CD14-positive monocyte (primary cell): ENCODE data around the gene AVPR1A. TPM values are rescaled to one million over a fixed set of nuclear protein-coding genes. Genes with fewer than 3 reads are reported as not detected.

ENCODE experiments used
- DNase-seq, 3 donors: peaks; one replicate each; pipeline ENCODE4 v3.0.0-alpha.2; 2011 to 2022
- H2AFZ ChIP-seq: 2 replicates; pipeline ENCODE4 v1.6.0; 2012; ENCODE audit warnings: mild to moderate bottlenecking, low read depth, low read length, inconsistent platforms; ENCODE audit not compliant: insufficient read depth, poor library complexity, severe bottlenecking
- H3K27ac ChIP-seq, 2 donors: 1 replicate in 1 of 2; 2 replicates in 1 of 2; pipeline ENCODE4 v1.5.1; 2012 to 2013; ENCODE audit warnings: low read length in 2 of 2, control low read depth in 1 of 2, inconsistent platforms in 1 of 2, low read depth in 1 of 2, mild to moderate bottlenecking in 1 of 2
- H3K27me3 ChIP-seq, 2 donors: one replicate each; pipeline versions ENCODE4 v1.6.0 to v1.6.1; 2011 to 2013; ENCODE audit warnings: low read length in 2 of 2; ENCODE audit not compliant: control insufficient read depth in 2 of 2, insufficient read depth in 2 of 2
- H3K36me3 ChIP-seq, 2 donors: replicated peaks in 1 of 2; 1 replicate in 1 of 2; 2 replicates in 1 of 2; pipeline versions ENCODE4 v1.5.1 to v1.6.1; 2012 to 2013; ENCODE audit warnings: low read length in 2 of 2, control low read depth in 1 of 2, inconsistent platforms in 1 of 2, mild to moderate bottlenecking in 1 of 2; ENCODE audit not compliant: insufficient read depth in 2 of 2, control insufficient read depth in 1 of 2
- H3K4me1 ChIP-seq, 2 donors: 1 replicate in 1 of 2; 2 replicates in 1 of 2; pipeline versions ENCODE4 v1.5.1 to v1.6.1; 2012 to 2013; ENCODE audit warnings: low read length in 2 of 2, control low read depth in 1 of 2, inconsistent platforms in 1 of 2, mild to moderate bottlenecking in 1 of 2, moderate library complexity in 1 of 2; ENCODE audit not compliant: insufficient read depth in 2 of 2, control insufficient read depth in 1 of 2
- H3K4me2 ChIP-seq: replicated peaks from 2 replicates; pipeline ENCODE3; 2012; ENCODE audit warnings: low read length, moderate library complexity, mild to moderate bottlenecking; ENCODE audit not compliant: poor library complexity, severe bottlenecking; ENCODE audit errors: extremely low read depth
- H3K4me3 ChIP-seq, 3 experiments: fragments of 200-600 bp in 1 of 3; sonication (generic) in 1 of 3; replicated peaks in 1 of 3; 1 replicate in 2 of 3; 2 replicates in 1 of 3; pipeline ENCODE4 v1.5.1; 2011 to 2013; ENCODE audit warnings: low read length in 3 of 3, mild to moderate bottlenecking in 3 of 3, control low read depth in 2 of 3, low read depth in 2 of 3, inconsistent platforms in 1 of 3, moderate library complexity in 1 of 3
- H3K79me2 ChIP-seq: 2 replicates; pipeline ENCODE4 v1.6.0; 2012; ENCODE audit warnings: mild to moderate bottlenecking, control low read depth, inconsistent platforms, low read length, moderate library complexity; ENCODE audit not compliant: insufficient read depth
- H3K9ac ChIP-seq: 2 replicates; pipeline ENCODE4 v1.6.0; 2017; ENCODE audit warnings: low read length, mild to moderate bottlenecking; ENCODE audit not compliant: insufficient read depth, poor library complexity, severe bottlenecking
- H3K9me3 ChIP-seq, 2 donors: replicated peaks in 1 of 2; 1 replicate in 1 of 2; 2 replicates in 1 of 2; pipeline versions ENCODE4 v1.5.1 to v1.6.1; 2012 to 2013; ENCODE audit warnings: low read length in 2 of 2, control low read depth in 1 of 2; ENCODE audit not compliant: control insufficient read depth in 1 of 2, insufficient read depth in 1 of 2
- H4K20me1 ChIP-seq: 2 replicates; pipeline ENCODE4 v1.6.0; 2012; ENCODE audit warnings: mild to moderate bottlenecking, low read length, control low read depth, moderate library complexity; ENCODE audit not compliant: insufficient read depth
- H3K27ac Mint-ChIP-seq, 7 donors: one replicate each; pipeline ENCODE4 v1.8.0; 2020; ENCODE audit warnings: mild to moderate bottlenecking in 7 of 7, mixed read lengths in 7 of 7, moderate library complexity in 6 of 7, inconsistent platforms in 2 of 7
- H3K27me3 Mint-ChIP-seq, 3 donors: one replicate each; pipeline ENCODE4 v1.8.0; 2021 to 2022; ENCODE audit warnings: low read depth in 3 of 3, mild to moderate bottlenecking in 3 of 3, mixed read lengths in 3 of 3, moderate library complexity in 3 of 3, inconsistent platforms in 1 of 3
- H3K36me3 Mint-ChIP-seq, 2 donors: one replicate each; pipeline ENCODE4 v1.8.0; 2020; ENCODE audit warnings: mixed read lengths in 2 of 2, inconsistent platforms in 1 of 2, mild to moderate bottlenecking in 1 of 2
- H3K4me1 Mint-ChIP-seq: one replicate; pipeline ENCODE4 v1.8.0; 2020; ENCODE audit warnings: mild to moderate bottlenecking, mixed read lengths
- H3K4me3 Mint-ChIP-seq, 2 donors: one replicate each; pipeline ENCODE4 v1.8.0; 2020; ENCODE audit warnings: mild to moderate bottlenecking in 2 of 2, mixed read lengths in 2 of 2, moderate library complexity in 1 of 2
- H3K9me3 Mint-ChIP-seq, 7 donors: one replicate each; pipeline ENCODE4 v1.8.0; 2020 to 2022; ENCODE audit warnings: mixed read lengths in 7 of 7, mild to moderate bottlenecking in 6 of 7, moderate library complexity in 6 of 7, inconsistent platforms in 2 of 7
- CTCF ChIP-seq: fragments of 200-600 bp; IDR thresholded peaks from one replicate; pipeline ENCODE4 v1.8.0; 2022; ENCODE audit warnings: antibody characterized with exemption, mild to moderate bottlenecking
- WGBS: methylation state at CpG from one replicate; pipeline ENCODE4 v1.1.5; 2013; ENCODE audit warnings: missing lambda C conversion rate; ENCODE audit not compliant: insufficient coverage; 5-methylcytosine and 5-hydroxymethylcytosine counted together
- intact Hi-C, 2 donors: fragments of 100-400 bp; cut with micrococcal nuclease; formaldehyde crosslinking; loops; one replicate each; pipeline versions ENCODE4 v1.15.0 to v1.15.1; 2023
- polyA plus RNA-seq, 3 donors: library from polyadenylated mRNA; depleted of rRNA in 1 of 3; unstranded in 2 of 3; stranded (reverse) in 1 of 3; fragments of 300-500 nt in 2 of 3; fragments of >200 nt in 1 of 3; fragmentation: Illumina TruSeq in 2 of 3; gene quantifications; 1 replicate in 2 of 3; 2 replicates in 1 of 3; pipeline ENCODE4 v1.2.3, GENCODE V29; 2012 to 2021

The AVPR1A gene
- polyA plus RNA-seq, 3 donors: not detected

- H3K4me3 Mint-ChIP-seq: no peak overlapping the region
- Histone ChIP-seq H3K27ac (no peak overlapping the region), H3K36me3 (no peaks in the 10 kb centered on the region), H3K79me2 (no peaks in the 10 kb centered on the region), H3K9me3 (no peaks in the 10 kb centered on the region), H2AFZ (no peak overlapping the region), H3K27me3 (no peaks in the 10 kb centered on the region), H3K4me3 (no peak overlapping the region), H4K20me1 (no peaks in the 10 kb centered on the region), H3K4me2 (no peak overlapping the region), H3K4me1 (no peaks in the 10 kb centered on the region), H3K9ac (no peak overlapping the region)
- intact Hi-C loops: no loop called here
- DNase-seq: no peak
- H3K27ac Mint-ChIP-seq: no peak overlapping the region
- peaks cover 0 to 1% (median under 1%) of the 10 kb centered on the region in 3 donors for H3K27me3 Mint-ChIP-seq
- 0% methylated on average over 1 of the region's 2 CpGs for WGBS
- no peaks in the 10 kb centered on the region for H3K36me3 Mint-ChIP-seq
- TF ChIP-seq CTCF: no peak
- peaks cover 0 to 3% (median 0%) of the 10 kb centered on the region in 7 donors for H3K9me3 Mint-ChIP-seq
- no peaks in the 10 kb centered on the region for H3K4me1 Mint-ChIP-seq
Observed at GRCh38 chr12:63093084-63093483, 57.9 kb downstream of the AVPR1A start.

Other genes with a start within 250 kb of the AVPR1A start
- gene PPM1H, start 216.1 kb downstream of the AVPR1A start, polyA plus RNA-seq: 1 to 10 TPM; 1.5 to 2.8 (median 1.9) TPM